NCI-H524 (cell line): ENCODE measurements around the gene OLIG2.

ENCODE experiments used
- DNase-seq, 2 experiments: peaks; one replicate each; lab custom pipeline; 2025; lab: John Stamatoyannopoulos, UW

Gene OLIG2

DNA sequence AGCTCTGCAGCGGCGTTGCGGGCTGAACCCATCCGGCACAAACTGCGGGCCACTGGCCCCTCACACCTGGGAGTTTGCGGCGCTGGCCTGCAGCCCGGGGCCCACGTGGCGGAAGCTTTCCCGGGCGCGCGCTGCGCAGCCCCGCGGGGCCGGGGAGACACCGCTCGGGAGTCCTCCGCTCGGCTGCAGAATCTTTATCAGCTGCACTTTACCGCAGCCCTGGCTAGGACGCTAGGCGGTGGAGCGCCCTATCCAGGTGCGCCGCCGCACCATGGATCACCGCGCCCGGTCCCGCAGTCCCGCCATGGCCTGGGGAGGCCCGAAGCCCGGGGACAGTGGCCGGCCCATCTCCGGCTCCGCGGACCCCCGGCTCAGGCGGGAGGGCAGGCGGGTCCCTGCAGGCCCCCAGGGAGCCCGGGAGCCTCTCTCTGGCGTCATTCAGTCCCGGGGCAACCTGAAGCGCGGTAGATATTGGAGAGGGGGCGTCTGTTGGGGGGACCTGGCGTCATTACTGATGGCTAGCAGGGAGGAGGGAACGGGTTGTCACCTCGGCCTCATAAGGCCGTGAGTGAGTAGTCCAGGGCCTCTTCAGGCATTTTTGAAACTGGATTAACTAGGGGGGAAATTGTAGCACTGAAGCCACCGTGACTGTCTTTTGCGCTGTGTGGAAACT lies 5.7 kb upstream of the OLIG2 start:
- no peak for DNase-seq

DNA sequence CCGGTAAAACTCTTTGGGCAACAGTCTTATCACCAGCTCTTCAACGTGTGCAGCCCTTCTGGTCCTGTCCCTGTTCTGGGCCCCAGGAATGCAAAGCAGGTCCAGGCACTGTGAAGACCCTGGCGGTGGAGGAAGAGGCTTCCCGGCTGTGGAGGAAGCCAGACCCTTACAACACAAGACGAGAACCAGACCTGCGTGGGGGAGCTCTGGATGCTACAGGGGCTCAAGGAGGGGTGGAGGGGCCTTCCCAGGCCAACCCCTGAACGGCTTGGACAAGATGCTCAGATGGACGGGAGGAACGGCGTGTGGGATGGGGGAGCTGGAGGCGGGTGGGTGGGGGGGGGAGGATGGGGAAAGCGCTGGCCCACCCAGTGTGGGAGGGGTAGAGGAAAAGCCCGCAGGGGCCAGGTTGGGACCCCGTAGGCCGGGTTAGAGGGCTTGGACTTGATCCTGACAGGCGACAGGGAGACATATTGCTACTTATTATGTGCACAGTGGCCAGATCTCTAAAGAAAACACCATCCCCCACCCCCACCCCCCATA lies 5.1 kb upstream of the OLIG2 start:
- DNase-seq: no peak

DNA sequence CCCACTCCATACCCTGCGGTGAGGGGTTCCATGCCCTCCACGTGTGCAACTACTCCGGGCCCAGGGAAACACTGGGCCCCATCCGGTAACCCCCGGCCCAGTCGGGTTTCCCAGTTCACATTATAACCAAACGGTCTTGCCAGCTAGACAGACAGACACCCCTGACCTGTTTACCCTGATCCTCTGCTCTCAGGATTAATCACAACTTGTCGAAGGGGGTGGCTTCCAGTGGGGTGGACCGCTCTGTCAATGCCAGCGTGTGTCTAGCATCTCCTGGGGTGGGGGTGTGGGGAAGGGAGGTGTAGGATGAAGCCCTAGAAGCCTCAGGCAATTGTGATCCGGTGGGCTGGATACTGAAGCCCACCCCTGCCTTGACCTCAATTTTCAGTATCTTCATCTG lies 4.6 kb upstream of the OLIG2 start:
- no peak for DNase-seq

DNA sequence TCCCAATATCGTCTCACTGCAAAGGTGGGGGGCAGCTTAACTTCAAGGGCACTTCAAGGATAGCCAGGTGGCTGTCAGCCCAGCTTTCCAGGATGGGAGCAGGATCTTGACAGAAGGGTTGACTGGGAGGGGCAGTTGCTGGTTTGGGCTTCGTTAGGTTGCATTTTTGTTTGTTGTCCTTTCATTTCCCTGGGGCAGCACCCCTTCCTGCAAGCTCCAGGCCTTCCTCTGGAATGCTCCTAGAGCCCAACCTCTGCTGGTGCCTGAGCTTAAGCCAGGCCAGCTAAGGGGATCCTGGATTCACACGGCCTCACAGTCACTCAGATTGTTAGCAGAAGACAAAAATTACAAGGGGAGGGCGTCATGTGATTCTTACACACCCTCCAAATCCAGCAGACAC lies 4.1 kb upstream of the OLIG2 start:
- DNase-seq: peak in 1 of 2 experiments; percentile 26

DNA sequence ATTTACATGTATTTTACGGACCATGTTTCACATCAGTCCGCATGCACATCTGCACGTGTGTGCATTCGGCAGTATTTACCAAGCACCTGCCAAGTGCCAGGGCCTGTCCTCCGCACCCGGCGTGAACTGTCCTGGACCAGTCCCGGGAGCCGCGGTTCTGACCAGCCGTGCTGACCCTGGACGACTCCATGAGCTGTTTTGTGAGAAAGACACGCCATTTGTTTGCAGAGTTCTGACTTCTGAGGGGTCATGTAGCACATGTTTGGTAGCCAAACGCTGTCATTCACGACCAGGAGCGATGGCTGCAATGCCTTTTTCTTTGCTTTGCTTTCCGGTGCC lies 3.3 kb upstream of the OLIG2 start:
- DNase-seq: no peak

DNA sequence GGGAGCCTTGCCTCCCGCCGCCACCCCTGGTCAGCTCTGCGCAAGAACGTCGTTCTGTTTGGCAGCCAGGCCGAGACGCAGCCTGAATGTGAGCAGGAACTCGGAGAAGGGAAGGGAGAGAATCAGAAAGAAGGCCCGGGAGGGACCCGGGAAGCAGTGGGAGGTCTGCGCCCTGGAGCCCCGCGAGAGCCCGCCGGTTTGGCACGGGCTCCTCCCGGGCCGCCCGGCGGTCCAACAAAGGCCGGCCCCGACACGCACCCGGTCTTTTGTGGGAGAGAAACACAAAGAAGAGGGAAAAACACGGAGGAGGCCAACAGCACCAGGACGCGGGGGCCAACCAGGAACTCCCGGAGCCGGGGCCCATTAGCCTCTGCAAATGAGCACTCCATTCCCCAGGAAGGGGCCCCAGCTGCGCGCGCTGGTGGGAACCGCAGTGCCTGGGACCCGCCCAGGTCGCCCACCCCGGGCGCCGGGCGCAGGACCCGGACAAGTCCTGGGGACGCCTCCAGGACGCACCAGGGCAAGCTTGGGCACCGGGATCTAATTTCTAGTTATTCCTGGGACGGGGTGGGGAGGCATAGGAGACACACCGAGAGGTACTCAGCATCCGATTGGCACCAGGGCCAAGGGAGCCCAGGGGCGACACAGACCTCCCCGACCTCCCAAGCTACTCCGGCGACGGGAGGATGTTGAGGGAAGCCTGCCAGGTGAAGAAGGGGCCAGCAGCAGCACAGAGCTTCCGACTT lies 2.7 kb upstream of the OLIG2 start:
- no peak for DNase-seq

DNA sequence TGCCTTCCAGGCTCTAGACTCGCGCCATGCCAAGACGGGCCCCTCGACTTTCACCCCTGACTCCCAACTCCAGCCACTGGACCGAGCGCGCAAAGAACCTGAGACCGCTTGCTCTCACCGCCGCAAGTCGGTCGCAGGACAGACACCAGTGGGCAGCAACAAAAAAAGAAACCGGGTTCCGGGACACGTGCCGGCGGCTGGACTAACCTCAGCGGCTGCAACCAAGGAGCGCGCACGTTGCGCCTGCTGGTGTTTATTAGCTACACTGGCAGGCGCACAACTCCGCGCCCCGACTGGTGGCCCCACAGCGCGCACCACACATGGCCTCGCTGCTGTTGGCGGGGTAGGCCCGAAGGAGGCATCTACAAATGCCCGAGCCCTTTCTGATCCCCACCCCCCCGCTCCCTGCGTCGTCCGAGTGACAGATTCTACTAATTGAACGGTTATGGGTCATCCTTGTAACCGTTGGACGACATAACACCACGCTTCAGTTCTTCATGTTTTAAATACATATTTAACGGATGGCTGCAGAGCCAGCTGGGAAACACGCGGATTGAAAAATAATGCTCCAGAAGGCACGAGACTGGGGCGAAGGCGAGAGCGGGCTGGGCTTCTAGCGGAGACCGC lies 2.0 kb upstream of the OLIG2 start:
- DNase-seq: no peak

DNA sequence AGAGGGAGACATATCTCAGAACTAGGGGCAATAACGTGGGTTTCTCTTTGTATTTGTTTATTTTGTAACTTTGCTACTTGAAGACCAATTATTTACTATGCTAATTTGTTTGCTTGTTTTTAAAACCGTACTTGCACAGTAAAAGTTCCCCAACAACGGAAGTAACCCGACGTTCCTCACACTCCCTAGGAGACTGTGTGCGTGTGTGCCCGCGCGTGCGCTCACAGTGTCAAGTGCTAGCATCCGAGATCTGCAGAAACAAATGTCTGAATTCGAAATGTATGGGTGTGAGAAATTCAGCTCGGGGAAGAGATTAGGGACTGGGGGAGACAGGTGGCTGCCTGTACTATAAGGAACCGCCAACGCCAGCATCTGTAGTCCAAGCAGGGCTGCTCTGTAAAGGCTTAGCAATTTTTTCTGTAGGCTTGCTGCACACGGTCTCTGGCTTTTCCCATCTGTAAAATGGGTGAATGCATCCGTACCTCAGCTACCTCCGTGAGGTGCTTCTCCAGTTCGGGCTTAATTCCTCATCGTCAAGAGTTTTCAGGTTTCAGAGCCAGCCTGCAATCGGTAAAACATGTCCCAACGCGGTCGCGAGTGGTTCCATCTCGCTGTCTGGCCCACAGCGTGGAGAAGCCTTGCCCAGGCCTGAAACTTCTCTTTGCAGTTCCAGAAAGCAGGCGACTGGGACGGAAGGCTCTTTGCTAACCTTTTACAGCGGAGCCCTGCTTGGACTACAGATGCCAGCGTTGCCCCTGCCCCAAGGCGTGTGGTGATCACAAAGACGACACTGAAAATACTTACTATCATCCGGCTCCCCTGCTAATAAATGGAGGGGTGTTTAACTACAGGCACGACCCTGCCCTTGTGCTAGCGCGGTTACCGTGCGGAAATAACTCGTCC lies 1.3 kb upstream of the OLIG2 start:
- DNase-seq: peak; percentile 21 to 54

DNA sequence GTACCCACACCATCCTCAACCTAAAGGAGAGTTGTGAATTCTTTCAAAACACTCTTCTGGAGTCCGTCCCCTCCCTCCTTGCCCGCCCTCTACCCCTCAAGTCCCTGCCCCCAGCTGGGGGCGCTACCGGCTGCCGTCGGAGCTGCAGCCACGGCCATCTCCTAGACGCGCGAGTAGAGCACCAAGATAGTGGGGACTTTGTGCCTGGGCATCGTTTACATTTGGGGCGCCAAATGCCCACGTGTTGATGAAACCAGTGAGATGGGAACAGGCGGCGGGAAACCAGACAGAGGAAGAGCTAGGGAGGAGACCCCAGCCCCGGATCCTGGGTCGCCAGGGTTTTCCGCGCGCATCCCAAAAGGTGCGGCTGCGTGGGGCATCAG lies 638 bp upstream of the OLIG2 start:
- peak; percentile 74 to 90 for DNase-seq

DNA sequence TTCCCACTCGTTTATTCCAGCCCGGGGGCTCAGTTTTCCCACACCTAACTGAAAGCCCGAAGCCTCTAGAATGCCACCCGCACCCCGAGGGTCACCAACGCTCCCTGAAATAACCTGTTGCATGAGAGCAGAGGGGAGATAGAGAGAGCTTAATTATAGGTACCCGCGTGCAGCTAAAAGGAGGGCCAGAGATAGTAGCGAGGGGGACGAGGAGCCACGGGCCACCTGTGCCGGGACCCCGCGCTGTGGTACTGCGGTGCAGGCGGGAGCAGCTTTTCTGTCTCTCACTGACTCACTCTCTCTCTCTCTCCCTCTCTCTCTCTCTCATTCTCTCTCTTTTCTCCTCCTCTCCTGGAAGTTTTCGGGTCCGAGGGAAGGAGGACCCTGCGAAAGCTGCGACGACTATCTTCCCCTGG lies 716 bp downstream of the OLIG2 start:
- no peak for DNase-seq

DNA sequence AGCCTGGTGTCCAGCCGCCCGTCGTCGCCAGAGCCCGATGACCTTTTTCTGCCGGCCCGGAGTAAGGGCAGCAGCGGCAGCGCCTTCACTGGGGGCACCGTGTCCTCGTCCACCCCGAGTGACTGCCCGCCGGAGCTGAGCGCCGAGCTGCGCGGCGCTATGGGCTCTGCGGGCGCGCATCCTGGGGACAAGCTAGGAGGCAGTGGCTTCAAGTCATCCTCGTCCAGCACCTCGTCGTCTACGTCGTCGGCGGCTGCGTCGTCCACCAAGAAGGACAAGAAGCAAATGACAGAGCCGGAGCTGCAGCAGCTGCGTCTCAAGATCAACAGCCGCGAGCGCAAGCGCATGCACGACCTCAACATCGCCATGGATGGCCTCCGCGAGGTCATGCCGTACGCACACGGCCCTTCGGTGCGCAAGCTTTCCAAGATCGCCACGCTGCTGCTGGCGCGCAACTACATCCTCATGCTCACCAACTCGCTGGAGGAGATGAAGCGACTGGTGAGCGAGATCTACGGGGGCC lies 1.2 kb downstream of the OLIG2 start:
- no peak for DNase-seq

DNA sequence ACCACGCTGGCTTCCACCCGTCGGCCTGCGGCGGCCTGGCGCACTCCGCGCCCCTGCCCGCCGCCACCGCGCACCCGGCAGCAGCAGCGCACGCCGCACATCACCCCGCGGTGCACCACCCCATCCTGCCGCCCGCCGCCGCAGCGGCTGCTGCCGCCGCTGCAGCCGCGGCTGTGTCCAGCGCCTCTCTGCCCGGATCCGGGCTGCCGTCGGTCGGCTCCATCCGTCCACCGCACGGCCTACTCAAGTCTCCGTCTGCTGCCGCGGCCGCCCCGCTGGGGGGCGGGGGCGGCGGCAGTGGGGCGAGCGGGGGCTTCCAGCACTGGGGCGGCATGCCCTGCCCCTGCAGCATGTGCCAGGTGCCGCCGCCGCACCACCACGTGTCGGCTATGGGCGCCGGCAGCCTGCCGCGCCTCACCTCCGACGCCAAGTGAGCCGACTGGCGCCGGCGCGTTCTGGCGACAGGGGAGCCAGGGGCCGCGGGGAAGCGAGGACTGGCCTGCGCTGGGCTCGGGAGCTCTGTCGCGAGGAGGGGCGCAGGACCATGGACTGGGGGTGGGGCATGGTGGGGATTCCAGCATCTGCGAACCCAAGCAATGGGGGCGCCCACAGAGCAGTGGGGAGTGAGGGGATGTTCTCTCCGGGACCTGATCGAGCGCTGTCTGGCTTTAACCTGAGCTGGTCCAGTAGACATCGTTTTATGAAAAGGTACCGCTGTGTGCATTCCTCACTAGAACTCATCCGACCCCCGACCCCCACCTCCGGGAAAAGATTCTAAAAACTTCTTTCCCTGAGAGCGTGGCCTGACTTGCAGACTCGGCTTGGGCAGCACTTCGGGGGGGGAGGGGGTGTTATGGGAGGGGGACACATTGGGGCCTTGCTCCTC lies 1.9 kb downstream of the OLIG2 start:
- no peak for DNase-seq

DNA sequence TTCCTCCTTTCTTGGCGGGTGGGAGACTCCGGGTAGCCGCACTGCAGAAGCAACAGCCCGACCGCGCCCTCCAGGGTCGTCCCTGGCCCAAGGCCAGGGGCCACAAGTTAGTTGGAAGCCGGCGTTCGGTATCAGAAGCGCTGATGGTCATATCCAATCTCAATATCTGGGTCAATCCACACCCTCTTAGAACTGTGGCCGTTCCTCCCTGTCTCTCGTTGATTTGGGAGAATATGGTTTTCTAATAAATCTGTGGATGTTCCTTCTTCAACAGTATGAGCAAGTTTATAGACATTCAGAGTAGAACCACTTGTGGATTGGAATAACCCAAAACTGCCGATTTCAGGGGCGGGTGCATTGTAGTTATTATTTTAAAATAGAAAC lies 2.5 kb downstream of the OLIG2 start:
- DNase-seq: no peak

DNA sequence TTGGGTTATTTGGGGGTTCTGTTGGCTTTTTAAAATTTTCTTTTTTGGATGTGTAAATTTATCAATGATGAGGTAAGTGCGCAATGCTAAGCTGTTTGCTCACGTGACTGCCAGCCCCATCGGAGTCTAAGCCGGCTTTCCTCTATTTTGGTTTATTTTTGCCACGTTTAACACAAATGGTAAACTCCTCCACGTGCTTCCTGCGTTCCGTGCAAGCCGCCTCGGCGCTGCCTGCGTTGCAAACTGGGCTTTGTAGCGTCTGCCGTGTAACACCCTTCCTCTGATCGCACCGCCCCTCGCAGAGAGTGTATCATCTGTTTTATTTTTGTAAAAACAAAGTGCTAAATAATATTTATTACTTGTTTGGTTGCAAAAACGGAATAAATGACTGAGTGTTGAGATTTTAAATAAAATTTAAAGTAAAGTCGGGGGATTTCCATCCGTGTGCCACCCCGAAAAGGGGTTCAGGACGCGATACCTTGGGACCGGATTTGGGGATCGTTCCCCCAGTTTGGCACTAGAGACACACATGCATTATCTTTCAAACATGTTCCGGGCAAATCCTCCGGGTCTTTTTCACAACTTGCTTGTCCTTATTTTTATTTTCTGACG lies 3.1 kb downstream of the OLIG2 start:
- DNase-seq: no peak

DNA sequence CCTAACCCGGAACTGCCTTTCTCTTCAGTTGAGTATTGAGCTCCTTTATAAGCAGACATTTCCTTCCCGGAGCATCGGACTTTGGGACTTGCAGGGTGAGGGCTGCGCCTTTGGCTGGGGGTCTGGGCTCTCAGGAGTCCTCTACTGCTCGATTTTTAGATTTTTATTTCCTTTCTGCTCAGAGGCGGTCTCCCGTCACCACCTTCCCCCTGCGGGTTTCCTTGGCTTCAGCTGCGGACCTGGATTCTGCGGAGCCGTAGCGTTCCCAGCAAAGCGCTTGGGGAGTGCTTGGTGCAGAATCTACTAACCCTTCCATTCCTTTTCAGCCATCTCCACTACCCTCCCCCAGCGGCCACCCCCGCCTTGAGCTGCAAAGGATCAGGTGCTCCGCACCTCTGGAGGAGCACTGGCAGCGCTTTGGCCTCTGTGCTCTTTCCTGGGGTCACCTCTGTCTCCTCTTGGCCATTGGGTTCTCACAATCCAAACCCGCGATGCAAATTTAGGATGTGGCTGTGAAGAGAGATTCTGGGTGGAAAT lies 3.7 kb downstream of the OLIG2 start:
- DNase-seq: no peak

DNA sequence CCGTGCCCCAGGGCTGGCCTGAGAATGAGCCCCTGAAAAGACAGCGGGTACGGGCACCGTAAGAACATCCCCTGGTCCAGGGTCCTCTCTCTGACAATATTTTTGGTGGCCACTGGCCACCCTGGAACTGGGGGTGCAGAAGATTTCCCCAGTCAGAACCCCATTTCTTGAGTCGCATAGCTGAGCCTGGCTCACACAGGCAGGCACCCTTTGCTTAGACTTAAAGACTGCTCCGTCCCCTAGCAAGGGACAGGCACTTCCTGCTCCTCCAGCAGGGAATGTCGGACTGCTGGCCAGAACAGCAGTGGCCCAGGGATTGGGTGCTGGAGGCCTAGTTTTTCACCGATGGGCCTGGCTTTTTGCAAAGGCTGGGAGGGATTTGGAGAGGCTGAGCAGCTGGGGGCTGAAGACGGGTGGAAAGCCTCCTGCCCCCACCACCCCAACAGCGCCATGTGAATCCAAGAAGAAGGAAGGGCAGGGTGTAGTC lies 4.3 kb downstream of the OLIG2 start:
- no peak for DNase-seq

DNA sequence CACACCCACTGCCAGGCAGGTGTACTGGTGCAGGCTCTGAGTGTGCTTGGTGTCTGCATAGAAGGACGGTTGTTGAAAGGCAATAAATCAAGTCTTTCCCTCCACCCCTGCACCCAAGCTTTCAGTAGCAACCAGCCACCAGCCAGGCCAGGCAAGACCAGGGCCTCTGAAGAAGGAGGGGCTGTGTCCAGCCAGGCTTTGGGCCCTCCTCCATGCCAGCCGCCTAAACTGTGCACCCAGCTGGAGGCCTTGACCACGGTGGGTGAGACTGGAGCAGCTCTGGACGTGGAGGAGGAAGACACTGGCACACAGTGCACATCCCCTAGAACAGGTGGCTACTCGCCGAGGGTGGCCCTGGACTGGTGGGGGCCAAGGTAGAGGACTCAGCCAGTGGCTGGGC lies 4.9 kb downstream of the OLIG2 start:
- no peak for DNase-seq

DNA sequence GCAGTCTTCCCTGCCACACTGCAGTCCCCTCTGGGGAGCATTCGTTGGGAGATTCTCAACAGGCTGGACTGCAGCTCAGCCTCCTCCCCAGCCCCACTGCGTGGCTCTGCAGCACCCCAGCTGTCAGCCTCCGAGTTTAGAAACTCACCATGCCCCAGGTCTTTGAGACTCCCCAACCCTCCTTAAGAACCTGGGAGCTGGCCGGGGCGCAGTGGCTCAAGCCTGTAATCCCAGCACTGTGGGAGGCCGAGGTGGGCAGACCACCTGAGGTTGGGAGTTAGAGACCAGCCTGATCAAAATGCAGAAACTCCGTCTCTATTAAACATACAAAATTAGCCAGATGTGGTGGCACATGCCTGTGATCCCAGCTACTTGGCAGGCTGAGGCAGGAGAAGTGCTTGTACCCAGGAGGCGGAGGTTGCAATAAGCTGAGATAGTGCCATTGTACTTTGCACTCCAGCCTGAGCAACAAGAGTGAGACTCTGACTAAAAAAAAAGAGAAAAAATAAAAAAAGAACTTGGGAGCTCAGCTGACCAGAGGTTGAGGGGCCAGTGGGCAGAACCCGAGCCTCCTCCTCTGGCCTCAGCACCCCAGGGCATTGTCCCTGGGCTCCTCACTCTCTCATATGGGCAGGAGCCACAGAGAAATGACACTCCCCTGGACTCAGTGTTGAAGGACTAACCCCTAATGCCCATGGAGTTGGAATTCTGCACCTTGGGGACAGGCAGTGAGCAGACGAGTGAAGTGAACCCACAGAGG lies 5.6 kb downstream of the OLIG2 start:
- no peak for DNase-seq

DNA sequence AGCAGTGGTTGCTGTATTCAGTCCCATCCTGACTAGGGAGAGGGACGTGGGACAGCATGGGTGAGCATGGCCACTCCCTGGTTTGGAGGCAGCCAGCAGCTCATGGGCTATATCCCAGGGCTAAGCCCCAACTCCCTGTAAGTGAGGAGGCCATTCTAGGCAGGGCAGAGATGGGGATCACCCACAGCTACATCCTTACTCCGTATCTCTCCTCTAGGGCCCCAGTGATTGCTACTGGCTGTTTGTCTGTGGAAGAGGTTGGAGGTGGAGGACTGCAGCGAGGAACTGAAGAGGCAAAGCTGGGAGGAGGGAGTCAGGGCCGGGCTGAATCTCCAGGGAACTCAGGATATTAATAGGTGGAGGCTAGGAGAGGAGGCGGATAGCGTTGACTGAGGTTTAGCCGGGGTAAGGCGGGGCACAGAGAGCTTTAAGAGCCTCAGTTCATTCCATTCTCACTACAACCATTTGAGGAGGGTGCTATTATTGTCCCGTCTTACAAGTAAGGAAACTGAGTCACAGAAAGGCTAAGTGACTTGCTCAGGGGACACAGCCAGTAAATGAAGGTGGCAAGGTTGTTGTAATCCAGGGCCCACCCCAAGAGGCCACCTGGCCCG lies 6.8 kb downstream of the OLIG2 start:
- DNase-seq: no peak
